Ascending aorta (tissue), 2 donors: ENCODE measurements around the gene ANKRD37. TPM values are rescaled to one million over a fixed set of nuclear protein-coding genes. Genes with fewer than 3 reads are reported as not detected.
A peak's percentile ranks its signal among the peaks of the same experiment; 100 is the strongest.

Source experiments
- DNase-seq, 2 donors: peaks; one replicate each; pipeline ENCODE4 v3.0.0-alpha.2; 2019; ENCODE audit warnings: low spot score in 2 of 2
- H3K27ac ChIP-seq, 2 donors: fragments of 200-600 bp; sonication (generic); one replicate each; pipeline ENCODE4 v1.5.1; 2016 to 2017; ENCODE audit warnings: mild to moderate bottlenecking in 1 of 2
- H3K27me3 ChIP-seq: fragments of 200-600 bp; sonication (generic); one replicate; pipeline ENCODE4 v1.5.1; 2017
- H3K36me3 ChIP-seq, 2 donors: fragments of 200-600 bp; sonication (generic); one replicate each; pipeline ENCODE4 v1.5.1; 2016
- H3K4me1 ChIP-seq, 2 donors: fragments of 200-600 bp; sonication (generic); one replicate each; pipeline ENCODE4 v1.5.1; 2016 to 2017; ENCODE audit warnings: mild to moderate bottlenecking in 1 of 2
- H3K4me3 ChIP-seq, 2 donors: fragments of 200-600 bp; sonication (generic); one replicate each; pipeline ENCODE4 v1.5.1; 2016 to 2017; ENCODE audit warnings: mild to moderate bottlenecking in 1 of 2
- H3K9me3 ChIP-seq, 2 donors: fragments of 200-600 bp; sonication (generic); one replicate each; pipeline ENCODE4 v1.5.1; 2016
- CTCF ChIP-seq, 3 experiments: fragments of 200-600 bp in 2 of 3; fragments of 450-650 bp in 1 of 3; sonication (generic) in 2 of 3; IDR thresholded peaks; one replicate each; pipeline ENCODE4 v1.5.1; 2016 to 2019; ENCODE audit warnings: antibody characterized with exemption in 3 of 3, mild to moderate bottlenecking in 1 of 3, moderate library complexity in 1 of 3
- intact Hi-C: fragments of 100-400 bp; cut with DNase I; formaldehyde crosslinking; loops from one replicate; pipeline ENCODE4 v1.15.1; 2023
- total RNA-seq: library from RNA; depleted of rRNA; stranded (reverse); fragments of >200 nt; gene quantifications from one replicate; pipeline ENCODE4 v1.1.0, GENCODE V29; 2016

The ANKRD37 gene
- total RNA-seq, 1 donor from 2014 or later, result 1.9 TPM

GRCh38 chr4:185357211-185357610, 39.4 kb upstream of the ANKRD37 start:
- H3K4me1 ChIP-seq, result peaks cover 4 to 37% of the 10 kb centered on the region in 2 donors
- TF ChIP-seq CTCF (IDR thresholded peaks at IDR 0.05), result no peak
- H3K9me3 ChIP-seq, result no peaks in the 10 kb centered on the region
- H3K4me3 ChIP-seq, result no peak overlapping the region
- H3K27ac ChIP-seq, result peak overlapping the region; percentile 84 to 90
- DNase-seq, result peak in 1 of 2 donors; percentile 72
- no peaks in the 10 kb centered on the region for H3K27me3 ChIP-seq
- intact Hi-C loops, result loop anchor here (5.0 kb wide), 1 partner anchor 145 kb away; no protein-coding TSS in a partner anchor
- peaks cover 11 to 14% of the 10 kb centered on the region in 2 donors for H3K36me3 ChIP-seq

- intact Hi-C loops, result loop anchor here (2.0 to 5.0 kb wide), 3 partner anchors 13 to 146 kb away; partner anchors contain the start of gene LRP2BP
- DNase-seq, result no peak
- TF ChIP-seq CTCF (IDR thresholded peaks at IDR 0.05), result no peak
- H3K9me3 ChIP-seq, result no peaks in the 10 kb centered on the region
- H3K27me3 ChIP-seq, result no peaks in the 10 kb centered on the region
- peak overlapping the region; percentile 84 to 90 for H3K27ac ChIP-seq
- peaks cover 11 to 14% of the 10 kb centered on the region in 2 donors for H3K36me3 ChIP-seq
- no peak overlapping the region for H3K4me3 ChIP-seq
- peaks cover 4 to 42% of the 10 kb centered on the region in 2 donors for H3K4me1 ChIP-seq
Measured at GRCh38 chr4:185357733-185358440, 38.8 kb upstream of the ANKRD37 start.

- peaks cover 4 to 48% of the 10 kb centered on the region in 2 donors for H3K4me1 ChIP-seq
- H3K27ac ChIP-seq, result peak overlapping the region; percentile 84 to 90
- no peaks in the 10 kb centered on the region for H3K27me3 ChIP-seq
- peak in 1 of 2 donors; percentile 79 for DNase-seq
- no peaks in the 10 kb centered on the region for H3K9me3 ChIP-seq
- H3K4me3 ChIP-seq, result no peak overlapping the region
- TF ChIP-seq CTCF (IDR thresholded peaks at IDR 0.05), result no peak
- intact Hi-C loops, result loop anchor here (2.0 to 5.0 kb wide), 3 partner anchors 14 to 146 kb away; partner anchors contain the start of gene LRP2BP
- H3K36me3 ChIP-seq, result peaks cover 11 to 14% of the 10 kb centered on the region in 2 donors
Measured at GRCh38 chr4:185358514-185358913, 38.1 kb upstream of the ANKRD37 start.

- Histone ChIP-seq H3K36me3 (peaks cover 11% of the 10 kb centered on the region in 2 donors), H3K27me3 (no peaks in the 10 kb centered on the region), H3K9me3 (no peaks in the 10 kb centered on the region), H3K27ac (peak overlapping the region; percentile 84 to 90), H3K4me3 (no peak overlapping the region), H3K4me1 (peaks cover 5 to 53% of the 10 kb centered on the region in 2 donors)
- intact Hi-C loops, result loop anchor here (2.0 to 5.0 kb wide), 3 partner anchors 14 to 147 kb away; partner anchors contain the start of gene LRP2BP
- peak in 1 of 2 donors; percentile 65 for DNase-seq
- no peak for TF ChIP-seq CTCF (IDR thresholded peaks at IDR 0.05)
Measured at GRCh38 chr4:185358959-185359358, 37.7 kb upstream of the ANKRD37 start.

- Histone ChIP-seq H3K9me3 (no peaks in the 10 kb centered on the region), H3K4me1 (peaks cover 7 to 54% of the 10 kb centered on the region in 2 donors), H3K36me3 (peaks cover 2% of the 10 kb centered on the region in 2 donors), H3K27ac (peak overlapping the region; percentile 84 to 90), H3K27me3 (no peaks in the 10 kb centered on the region), H3K4me3 (no peak overlapping the region)
- intact Hi-C loops, result loop anchor here (2.0 to 5.0 kb wide), 3 partner anchors 15 to 148 kb away; partner anchors contain the start of gene LRP2BP
- peak in 1 of 2 donors; percentile 66 for DNase-seq
- no peak for TF ChIP-seq CTCF (IDR thresholded peaks at IDR 0.05)
Measured at GRCh38 chr4:185359767-185360446, 36.7 kb upstream of the ANKRD37 start.
